ENCODE data around the gene CD2.

Gene CD2

GRCh38 chr1:116760487-116760886, 6.3 kb downstream of the CD2 start:
- TF ChIP-seq CTCF (IDR thresholded peaks at IDR 0.05; ENCODE audit: insufficient read depth, low read depth, low read length, missing control alignments), result no peak
- no peak overlapping the region for H3K4me3 ChIP-seq (ENCODE audit: low read length)
- DNase-seq (ENCODE audit: low read depth), result no peak

GRCh38 chr1:116760996-116761665, 6.9 kb downstream of the CD2 start:
- no peak for TF ChIP-seq CTCF (IDR thresholded peaks at IDR 0.05; ENCODE audit: insufficient read depth, low read depth, low read length, missing control alignments)
- H3K4me3 ChIP-seq (ENCODE audit: low read length), result no peak overlapping the region
- no peak for DNase-seq (ENCODE audit: low read depth)

- no peak for DNase-seq (ENCODE audit: low read depth)
- no peak for TF ChIP-seq CTCF (IDR thresholded peaks at IDR 0.05; ENCODE audit: insufficient read depth, low read depth, low read length, missing control alignments)
- H3K4me3 ChIP-seq (ENCODE audit: low read length), result no peak overlapping the region
Observed at GRCh38 chr1:116762281-116762680, 8.1 kb downstream of the CD2 start.

GRCh38 chr1:116762781-116763115, 8.5 kb downstream of the CD2 start:
- DNase-seq (ENCODE audit: low read depth), result no peak
- TF ChIP-seq CTCF (IDR thresholded peaks at IDR 0.05; ENCODE audit: insufficient read depth, low read depth, low read length, missing control alignments), result no peak
- H3K4me3 ChIP-seq (ENCODE audit: low read length), result no peak overlapping the region

- H3K4me3 ChIP-seq (ENCODE audit: low read length), result no peak overlapping the region
- TF ChIP-seq CTCF (IDR thresholded peaks at IDR 0.05; ENCODE audit: insufficient read depth, low read depth, low read length, missing control alignments), result no peak
- DNase-seq (ENCODE audit: low read depth), result no peak
Observed at GRCh38 chr1:116763116-116763786, 9.0 kb downstream of the CD2 start.

GRCh38 chr1:116763787-116764465, 9.7 kb downstream of the CD2 start:
- no peak overlapping the region for H3K4me3 ChIP-seq (ENCODE audit: low read length)
- peak; percentile 30 for DNase-seq (ENCODE audit: low read depth)
- TF ChIP-seq CTCF (IDR thresholded peaks at IDR 0.05; ENCODE audit: insufficient read depth, low read depth, low read length, missing control alignments), result peak; percentile 46

Data from epithelial cell of esophagus (primary cell).